ENCODE measurements around the gene TRIP13. TPM values are rescaled to one million over a fixed set of nuclear protein-coding genes. Genes with fewer than 3 reads are reported as not detected.
"Not testable (repeated sequence)": the region's sequence is repeated elsewhere in the genome, so short reads cannot be mapped to it uniquely, and the experiment has no call there.

Gene TRIP13
- total RNA-seq, 2 donors from 2014 or later = 17.6 to 30.9 TPM

- H3K9me3 Mint-ChIP-seq = no peaks in the 10 kb centered on the region
- no peaks in the 10 kb centered on the region for H3K27me3 Mint-ChIP-seq
- no peaks in the 10 kb centered on the region for H3K4me1 Mint-ChIP-seq (ENCODE audit: low read depth in 2 of 2)
- H3K36me3 Mint-ChIP-seq = peaks cover 4% of the 10 kb centered on the region
- no peak for ATAC-seq
- no peak overlapping the region for H3K27ac Mint-ChIP-seq
- H3K4me3 Mint-ChIP-seq = no peak overlapping the region
- DNase-seq (ENCODE audit: low spot score) = no peak
These were observed 14.8 kb downstream of the TRIP13 start for GRCh38 chr5:907366-907910.

- ATAC-seq = no peak
- H3K4me1 Mint-ChIP-seq (ENCODE audit: low read depth in 2 of 2) = no peaks in the 10 kb centered on the region
- H3K27ac Mint-ChIP-seq = no peak overlapping the region
- H3K27me3 Mint-ChIP-seq = no peaks in the 10 kb centered on the region
- peaks cover 4% of the 10 kb centered on the region for H3K36me3 Mint-ChIP-seq
- no peaks in the 10 kb centered on the region for H3K9me3 Mint-ChIP-seq
- DNase-seq (ENCODE audit: low spot score) = no peak
- no peak overlapping the region for H3K4me3 Mint-ChIP-seq
These were observed 15.5 kb downstream of the TRIP13 start for GRCh38 chr5:908172-908571.

- Mint-ChIP-seq H3K4me1 (ENCODE audit: low read depth in 2 of 2) (no peaks in the 10 kb centered on the region), H3K27ac (no peak overlapping the region), H3K9me3 (no peaks in the 10 kb centered on the region), H3K36me3 (peaks cover 4% of the 10 kb centered on the region), H3K4me3 (no peak overlapping the region), H3K27me3 (no peaks in the 10 kb centered on the region)
- ATAC-seq = no peak
- no peak for DNase-seq (ENCODE audit: low spot score)
These were observed 16.4 kb downstream of the TRIP13 start for GRCh38 chr5:909086-909485.

- H3K27ac Mint-ChIP-seq = peak overlapping the region in 1 of 2 donors; percentile 71
These were observed 17.5 kb downstream of the TRIP13 start for GRCh38 chr5:909994-910768.

GRCh38 chr5:910769-911160 lies 18.1 kb downstream of the TRIP13 start:
- Mint-ChIP-seq H3K27ac (peak overlapping the region in 1 of 2 donors; percentile 71), H3K9me3 (no peaks in the 10 kb centered on the region), H3K27me3 (no peaks in the 10 kb centered on the region), H3K4me1 (ENCODE audit: low read depth in 2 of 2) (no peaks in the 10 kb centered on the region), H3K36me3 (no peaks in the 10 kb centered on the region), H3K4me3 (no peak overlapping the region)
- ATAC-seq (peak in 1 of 2 donors; percentile 48), DNase-seq (ENCODE audit: low spot score) (no peak)

More at GRCh38 chr5:909994-910768, 17.5 kb downstream of the TRIP13 start:
- no peaks in the 10 kb centered on the region for H3K9me3 Mint-ChIP-seq
- DNase-seq (ENCODE audit: low spot score) (no peak), ATAC-seq (no peak)
- no peaks in the 10 kb centered on the region for H3K27me3 Mint-ChIP-seq
- H3K36me3 Mint-ChIP-seq = no peaks in the 10 kb centered on the region
- no peaks in the 10 kb centered on the region for H3K4me1 Mint-ChIP-seq (ENCODE audit: low read depth in 2 of 2)
- H3K4me3 Mint-ChIP-seq = no peak overlapping the region

GRCh38 chr5:911601-912000 lies 18.9 kb downstream of the TRIP13 start:
- no peaks in the 10 kb centered on the region for H3K9me3 Mint-ChIP-seq
- no peak for DNase-seq (ENCODE audit: low spot score)
- no peak for ATAC-seq
- no peak overlapping the region for H3K27ac Mint-ChIP-seq
- no peaks in the 10 kb centered on the region for H3K4me1 Mint-ChIP-seq (ENCODE audit: low read depth in 2 of 2)
- no peak overlapping the region for H3K4me3 Mint-ChIP-seq
- H3K36me3 Mint-ChIP-seq = no peaks in the 10 kb centered on the region
- H3K27me3 Mint-ChIP-seq = no peaks in the 10 kb centered on the region

GRCh38 chr5:912280-913091 lies 19.8 kb downstream of the TRIP13 start:
- no peak overlapping the region for H3K4me3 Mint-ChIP-seq
- DNase-seq (ENCODE audit: low spot score) = no peak
- H3K36me3 Mint-ChIP-seq = no peaks in the 10 kb centered on the region
- H3K27me3 Mint-ChIP-seq = no peaks in the 10 kb centered on the region
- H3K27ac Mint-ChIP-seq = peak overlapping the region in 1 of 2 donors; percentile 42
- H3K4me1 Mint-ChIP-seq (ENCODE audit: low read depth in 2 of 2) = no peaks in the 10 kb centered on the region
- no peaks in the 10 kb centered on the region for H3K9me3 Mint-ChIP-seq
- ATAC-seq = peak; percentile 54 to 83

- DNase-seq (ENCODE audit: low spot score) (no peak), ATAC-seq (no peak)
- no peaks in the 10 kb centered on the region for H3K9me3 Mint-ChIP-seq
- no peak overlapping the region for H3K4me3 Mint-ChIP-seq
- no peaks in the 10 kb centered on the region for H3K36me3 Mint-ChIP-seq
- H3K4me1 Mint-ChIP-seq (ENCODE audit: low read depth in 2 of 2) = no peaks in the 10 kb centered on the region
- H3K27me3 Mint-ChIP-seq = no peaks in the 10 kb centered on the region
- H3K27ac Mint-ChIP-seq = peak overlapping the region in 1 of 2 donors; percentile 76
These were observed 21.5 kb downstream of the TRIP13 start for GRCh38 chr5:914174-914573.

GRCh38 chr5:914612-915011 lies 21.9 kb downstream of the TRIP13 start:
- Mint-ChIP-seq H3K4me1 (ENCODE audit: low read depth in 2 of 2) (no peaks in the 10 kb centered on the region), H3K27ac (peak overlapping the region in 1 of 2 donors; percentile 76), H3K36me3 (no peaks in the 10 kb centered on the region), H3K4me3 (no peak overlapping the region), H3K27me3 (no peaks in the 10 kb centered on the region), H3K9me3 (no peaks in the 10 kb centered on the region)
- no peak for ATAC-seq
- DNase-seq (ENCODE audit: low spot score) = no peak

GRCh38 chr5:915346-915745 lies 22.7 kb downstream of the TRIP13 start:
- ATAC-seq; H3K4me3 Mint-ChIP-seq; DNase-seq (ENCODE audit: low spot score); H3K9me3 Mint-ChIP-seq; H3K27me3 Mint-ChIP-seq; H3K4me1 Mint-ChIP-seq (ENCODE audit: low read depth in 2 of 2); H3K36me3 Mint-ChIP-seq; H3K27ac Mint-ChIP-seq: not testable (repeated sequence)

GRCh38 chr5:915946-916345 lies 23.3 kb downstream of the TRIP13 start:
- H3K27me3 Mint-ChIP-seq = no peaks in the 10 kb centered on the region
- ATAC-seq (no peak), DNase-seq (ENCODE audit: low spot score) (no peak)
- H3K4me3 Mint-ChIP-seq = no peak overlapping the region
- H3K36me3 Mint-ChIP-seq = no peaks in the 10 kb centered on the region
- no peaks in the 10 kb centered on the region for H3K4me1 Mint-ChIP-seq (ENCODE audit: low read depth in 2 of 2)
- no peak overlapping the region for H3K27ac Mint-ChIP-seq
- H3K9me3 Mint-ChIP-seq = no peaks in the 10 kb centered on the region

GRCh38 chr5:916441-917293 lies 24.0 kb downstream of the TRIP13 start:
- H3K4me3 Mint-ChIP-seq = no peak overlapping the region
- no peak overlapping the region for H3K27ac Mint-ChIP-seq
- no peaks in the 10 kb centered on the region for H3K36me3 Mint-ChIP-seq
- ATAC-seq = peak in 1 of 2 donors; percentile 29
- no peaks in the 10 kb centered on the region for H3K4me1 Mint-ChIP-seq (ENCODE audit: low read depth in 2 of 2)
- H3K27me3 Mint-ChIP-seq = no peaks in the 10 kb centered on the region
- no peak for DNase-seq (ENCODE audit: low spot score)
- H3K9me3 Mint-ChIP-seq = no peaks in the 10 kb centered on the region

- H3K27me3 Mint-ChIP-seq; DNase-seq (ENCODE audit: low spot score); H3K4me3 Mint-ChIP-seq; ATAC-seq; H3K36me3 Mint-ChIP-seq; H3K9me3 Mint-ChIP-seq; H3K27ac Mint-ChIP-seq; H3K4me1 Mint-ChIP-seq (ENCODE audit: low read depth in 2 of 2): not testable (repeated sequence)
These were observed 26.0 kb downstream of the TRIP13 start for GRCh38 chr5:918717-919116.

Measured in natural killer cell treated with Interleukin-12 subunit alpha and Interleukin-12 subunit beta and Interleukin-15 and Interleukin-18, amount 100 ng/mL, for 72 hours (primary cell).